HG03354 (cell line): ENCODE data around the gene ACTN2.
"Not testable (repeated sequence)": the region's sequence is repeated elsewhere in the genome, so short reads cannot be mapped to it uniquely, and the experiment has no call there.

Experiments
- ATAC-seq: cut with Tn5 transposase; IDR thresholded peaks from one replicate; pipeline ENCODE4 v1.9.1; 2021; ENCODE audit warnings: mild to moderate bottlenecking; ENCODE audit not compliant: unreplicated experiment, poor library complexity, severe bottlenecking

The ACTN2 gene

GRCh38 chr1:236685917-236686814 lies at the start of gene ACTN2:
Gene ACTN2, plus strand, starts transcription at chr1:236686499. Its CDS starts 175 bp downstream, at chr1:236686674.
- ATAC-seq = peak; percentile 89

GRCh38 chr1:236638945-236639344 lies 47.4 kb upstream of the ACTN2 start:
- no peak for ATAC-seq

- no peak for ATAC-seq
Measured at GRCh38 chr1:236639686-236640085, 46.6 kb upstream of the ACTN2 start.

- ATAC-seq = no peak
Measured at GRCh38 chr1:236642763-236643162, 43.5 kb upstream of the ACTN2 start.

- no peak for ATAC-seq
Measured at GRCh38 chr1:236645016-236645680, 41.2 kb upstream of the ACTN2 start.

- ATAC-seq = no peak
Measured at GRCh38 chr1:236654511-236654910, 31.8 kb upstream of the ACTN2 start.

GRCh38 chr1:236654957-236655356 lies 31.3 kb upstream of the ACTN2 start:
- no peak for ATAC-seq

GRCh38 chr1:236657398-236657797 lies 28.9 kb upstream of the ACTN2 start:
- ATAC-seq = no peak

- ATAC-seq = no peak
Measured at GRCh38 chr1:236659792-236660587, 26.3 kb upstream of the ACTN2 start.

GRCh38 chr1:236663934-236664333 lies 22.4 kb upstream of the ACTN2 start:
- ATAC-seq = no peak

- not testable (repeated sequence) for ATAC-seq
Measured at GRCh38 chr1:236668909-236669308, 17.4 kb upstream of the ACTN2 start.

- ATAC-seq = no peak
Measured at GRCh38 chr1:236670060-236670459, 16.2 kb upstream of the ACTN2 start.

GRCh38 chr1:236673289-236673919 lies 12.9 kb upstream of the ACTN2 start:
- ATAC-seq = no peak

- no peak for ATAC-seq
Measured at GRCh38 chr1:236677641-236678235, 8.6 kb upstream of the ACTN2 start.

GRCh38 chr1:236681219-236681618 lies 5.1 kb upstream of the ACTN2 start:
- no peak for ATAC-seq

GRCh38 chr1:236685205-236685916 lies 938 bp upstream of the ACTN2 start:
- ATAC-seq = no peak

- ATAC-seq = peak; percentile 11
Measured at GRCh38 chr1:236686815-236687160, 489 bp downstream of the ACTN2 start.

GRCh38 chr1:236687273-236687672 lies 974 bp downstream of the ACTN2 start:
- no peak for ATAC-seq

- no peak for ATAC-seq
Measured at GRCh38 chr1:236688705-236689104, 2.4 kb downstream of the ACTN2 start.
